Eye (tissue), 1 donor: Measurements from ENCODE around the gene PIK3CD.
"Not testable (repeated sequence)": the region's sequence is repeated elsewhere in the genome, so short reads cannot be mapped to it uniquely, and the experiment has no call there.

ENCODE experiments used
- DNase-seq: peaks from one replicate; pipeline ENCODE4 v3.0.0-alpha.2; 2015

PIK3CD gene

GRCh38 chr1:9744106-9744799 lies 92.7 kb downstream of the PIK3CD start:
- no peak for DNase-seq

GRCh38 chr1:9746211-9746610 lies 94.7 kb downstream of the PIK3CD start:
- DNase-seq, result no peak

GRCh38 chr1:9746651-9747050 lies 95.1 kb downstream of the PIK3CD start:
- DNase-seq, result no peak

- DNase-seq, result not testable (repeated sequence)
These were observed 96.9 kb downstream of the PIK3CD start for GRCh38 chr1:9748391-9748790.

- no peak for DNase-seq
These were observed 97.8 kb downstream of the PIK3CD start for GRCh38 chr1:9749361-9749760.

GRCh38 chr1:9751971-9752370 lies 100.4 kb downstream of the PIK3CD start:
- peak; percentile 26 for DNase-seq

GRCh38 chr1:9753121-9753531 lies 101.6 kb downstream of the PIK3CD start:
- peak; percentile 43 for DNase-seq

- peak; percentile 43 for DNase-seq
These were observed 104.0 kb downstream of the PIK3CD start for GRCh38 chr1:9755441-9755995.

GRCh38 chr1:9758559-9759121 lies 107.1 kb downstream of the PIK3CD start:
- DNase-seq, result no peak

- DNase-seq, result no peak
These were observed 108.4 kb downstream of the PIK3CD start for GRCh38 chr1:9759939-9760338.

GRCh38 chr1:9760824-9761223 lies 109.3 kb downstream of the PIK3CD start:
- no peak for DNase-seq

GRCh38 chr1:9761855-9762254 lies 110.3 kb downstream of the PIK3CD start:
- no peak for DNase-seq

GRCh38 chr1:9762446-9762845 lies 110.9 kb downstream of the PIK3CD start:
- not testable (repeated sequence) for DNase-seq

GRCh38 chr1:9763914-9764313 lies 112.4 kb downstream of the PIK3CD start:
- DNase-seq, result no peak

- DNase-seq, result no peak
These were observed 113.0 kb downstream of the PIK3CD start for GRCh38 chr1:9764550-9764949.

- peak; percentile 72 for DNase-seq
These were observed 115.4 kb downstream of the PIK3CD start for GRCh38 chr1:9766759-9767442.

- DNase-seq, result no peak
These were observed 116.6 kb downstream of the PIK3CD start for GRCh38 chr1:9767964-9768668.

GRCh38 chr1:9768983-9769382 lies 117.5 kb downstream of the PIK3CD start:
- no peak for DNase-seq

GRCh38 chr1:9770298-9770697 lies 118.8 kb downstream of the PIK3CD start:
- no peak for DNase-seq

- no peak for DNase-seq
These were observed 123.5 kb downstream of the PIK3CD start for GRCh38 chr1:9774712-9775679.

GRCh38 chr1:9776685-9777084 lies 125.2 kb downstream of the PIK3CD start:
- DNase-seq, result no peak
